ENCODE data around the gene PLA2G4D.

The PLA2G4D gene

DNA sequence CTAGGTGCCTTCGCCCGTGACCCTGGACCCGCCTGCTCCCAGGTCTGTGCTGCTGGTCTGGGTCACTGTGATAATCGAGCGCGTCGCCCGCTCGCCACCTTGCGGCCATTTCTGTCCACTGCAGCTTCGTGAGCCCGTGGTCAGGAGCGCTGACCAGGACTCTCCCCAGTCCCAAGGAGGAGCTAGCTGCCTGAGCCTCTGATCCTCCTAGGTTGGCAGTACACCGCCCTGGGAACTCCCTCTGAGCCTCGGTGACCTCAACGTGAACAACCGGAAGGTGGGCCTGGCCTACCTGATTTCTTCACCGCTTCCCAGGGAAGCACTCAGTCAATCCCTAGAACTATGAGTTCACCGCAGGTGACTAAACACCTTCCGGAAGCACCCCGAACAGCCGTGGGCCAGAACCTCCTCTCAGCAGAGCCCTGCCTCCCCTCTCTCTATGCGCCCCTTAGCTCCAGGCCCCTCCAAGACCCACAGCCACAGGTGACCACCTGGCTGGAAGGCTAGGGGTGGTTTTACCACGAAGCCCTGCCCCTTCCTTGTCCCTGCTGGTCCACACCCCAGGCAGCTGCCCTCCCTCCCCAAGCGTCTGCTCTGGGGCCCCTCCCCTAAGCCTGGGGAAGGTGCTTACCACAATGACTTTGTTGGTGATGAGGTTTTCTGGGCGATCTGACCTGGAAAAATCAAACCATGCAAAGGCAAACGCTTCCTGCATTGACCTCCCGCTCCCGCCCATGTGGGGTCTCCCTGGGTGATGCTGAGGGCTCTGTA is 9.7 kb downstream of the PLA2G4D start:
- H3K4me1 ChIP-seq (ENCODE audit: control insufficient read depth, insufficient read depth, low read length): peaks cover 14% of the 10 kb centered on the region
- no peaks in the 10 kb centered on the region for H3K36me3 ChIP-seq (ENCODE audit: control insufficient read depth, insufficient read depth, low read length)
- WGBS, 2 experiments: 40 to 41% methylated on average over 29 of the region's 29 CpGs
- no peak overlapping the region for H3K4me3 ChIP-seq (ENCODE audit: insufficient read depth, low read depth, low read length)
- no peaks in the 10 kb centered on the region for H3K27me3 ChIP-seq (ENCODE audit: control insufficient read depth, insufficient read depth, low read length, poor library complexity, severe bottlenecking)
- H3K9me3 ChIP-seq (ENCODE audit: control insufficient read depth, low read length): no peaks in the 10 kb centered on the region
- no peak overlapping the region for H3K27ac ChIP-seq (ENCODE audit: insufficient read depth, low read depth, low read length, poor library complexity, severe bottlenecking)

GRCh38 chr15:42083916-42084315 is 10.4 kb downstream of the PLA2G4D start:
- no peak overlapping the region for H3K4me3 ChIP-seq (ENCODE audit: insufficient read depth, low read depth, low read length)
- H3K9me3 ChIP-seq (ENCODE audit: control insufficient read depth, low read length): no peaks in the 10 kb centered on the region
- 91 to 92% methylated on average over 13 of the region's 13 CpGs for WGBS, 2 experiments
- no peak overlapping the region for H3K27ac ChIP-seq (ENCODE audit: insufficient read depth, low read depth, low read length, poor library complexity, severe bottlenecking)
- H3K4me1 ChIP-seq (ENCODE audit: control insufficient read depth, insufficient read depth, low read length): peaks cover 14% of the 10 kb centered on the region
- H3K27me3 ChIP-seq (ENCODE audit: control insufficient read depth, insufficient read depth, low read length, poor library complexity, severe bottlenecking): no peaks in the 10 kb centered on the region
- H3K36me3 ChIP-seq (ENCODE audit: control insufficient read depth, insufficient read depth, low read length): no peaks in the 10 kb centered on the region

DNA sequence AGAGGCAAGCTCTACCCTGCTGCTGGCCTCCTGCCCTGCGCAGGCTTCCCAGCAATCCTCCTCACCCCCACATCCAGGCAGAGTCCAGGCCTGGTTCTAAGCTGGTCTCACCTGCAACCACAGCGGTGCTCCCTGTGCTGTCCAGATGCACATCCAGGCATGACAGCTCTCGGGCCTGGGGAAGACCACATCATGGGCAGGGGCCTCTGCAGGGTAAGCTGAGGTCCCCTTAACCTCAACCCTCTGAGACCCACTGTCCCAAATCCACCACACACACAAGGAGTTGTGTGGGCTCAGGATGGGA is 10.8 kb downstream of the PLA2G4D start:
- Histone ChIP-seq H3K9me3 (ENCODE audit: control insufficient read depth, low read length) (no peaks in the 10 kb centered on the region), H3K27me3 (ENCODE audit: control insufficient read depth, insufficient read depth, low read length, poor library complexity, severe bottlenecking) (no peaks in the 10 kb centered on the region), H3K27ac (ENCODE audit: insufficient read depth, low read depth, low read length, poor library complexity, severe bottlenecking) (no peak overlapping the region), H3K4me1 (ENCODE audit: control insufficient read depth, insufficient read depth, low read length) (peaks cover 14% of the 10 kb centered on the region), H3K36me3 (ENCODE audit: control insufficient read depth, insufficient read depth, low read length) (no peaks in the 10 kb centered on the region), H3K4me3 (ENCODE audit: insufficient read depth, low read depth, low read length) (no peak overlapping the region)
- WGBS, 2 experiments: 98 to 100% methylated on average over 3 of the region's 3 CpGs

GRCh38 chr15:42082823-42083604 is 11.3 kb downstream of the PLA2G4D start:
- H3K27ac ChIP-seq (ENCODE audit: insufficient read depth, low read depth, low read length, poor library complexity, severe bottlenecking): no peak overlapping the region
- WGBS, 2 experiments: 94 to 95% methylated on average over 17 of the region's 17 CpGs
- peaks cover 14% of the 10 kb centered on the region for H3K4me1 ChIP-seq (ENCODE audit: control insufficient read depth, insufficient read depth, low read length)
- H3K27me3 ChIP-seq (ENCODE audit: control insufficient read depth, insufficient read depth, low read length, poor library complexity, severe bottlenecking): no peaks in the 10 kb centered on the region
- no peaks in the 10 kb centered on the region for H3K36me3 ChIP-seq (ENCODE audit: control insufficient read depth, insufficient read depth, low read length)
- no peaks in the 10 kb centered on the region for H3K9me3 ChIP-seq (ENCODE audit: control insufficient read depth, low read length)
- H3K4me3 ChIP-seq (ENCODE audit: insufficient read depth, low read depth, low read length): no peak overlapping the region

- WGBS, 2 experiments: 91 to 96% methylated on average over 1 of the region's 1 CpG
- Histone ChIP-seq H3K27ac (ENCODE audit: insufficient read depth, low read depth, low read length, poor library complexity, severe bottlenecking) (no peak overlapping the region), H3K27me3 (ENCODE audit: control insufficient read depth, insufficient read depth, low read length, poor library complexity, severe bottlenecking) (no peaks in the 10 kb centered on the region), H3K4me1 (ENCODE audit: control insufficient read depth, insufficient read depth, low read length) (peaks cover 14% of the 10 kb centered on the region), H3K9me3 (ENCODE audit: control insufficient read depth, low read length) (no peaks in the 10 kb centered on the region), H3K4me3 (ENCODE audit: insufficient read depth, low read depth, low read length) (no peak overlapping the region), H3K36me3 (ENCODE audit: control insufficient read depth, insufficient read depth, low read length) (no peaks in the 10 kb centered on the region)
Observed at GRCh38 chr15:42082141-42082540, 12.2 kb downstream of the PLA2G4D start.

- H3K9me3 ChIP-seq (ENCODE audit: control insufficient read depth, low read length): no peaks in the 10 kb centered on the region
- 82 to 86% methylated on average over 11 of the region's 11 CpGs for WGBS, 2 experiments
- H3K27me3 ChIP-seq (ENCODE audit: control insufficient read depth, insufficient read depth, low read length, poor library complexity, severe bottlenecking): no peaks in the 10 kb centered on the region
- H3K4me3 ChIP-seq (ENCODE audit: insufficient read depth, low read depth, low read length): no peak overlapping the region
- H3K36me3 ChIP-seq (ENCODE audit: control insufficient read depth, insufficient read depth, low read length): no peaks in the 10 kb centered on the region
- H3K27ac ChIP-seq (ENCODE audit: insufficient read depth, low read depth, low read length, poor library complexity, severe bottlenecking): no peak overlapping the region
- peaks cover 14% of the 10 kb centered on the region for H3K4me1 ChIP-seq (ENCODE audit: control insufficient read depth, insufficient read depth, low read length)
Observed at GRCh38 chr15:42080919-42081830, 13.2 kb downstream of the PLA2G4D start.

DNA sequence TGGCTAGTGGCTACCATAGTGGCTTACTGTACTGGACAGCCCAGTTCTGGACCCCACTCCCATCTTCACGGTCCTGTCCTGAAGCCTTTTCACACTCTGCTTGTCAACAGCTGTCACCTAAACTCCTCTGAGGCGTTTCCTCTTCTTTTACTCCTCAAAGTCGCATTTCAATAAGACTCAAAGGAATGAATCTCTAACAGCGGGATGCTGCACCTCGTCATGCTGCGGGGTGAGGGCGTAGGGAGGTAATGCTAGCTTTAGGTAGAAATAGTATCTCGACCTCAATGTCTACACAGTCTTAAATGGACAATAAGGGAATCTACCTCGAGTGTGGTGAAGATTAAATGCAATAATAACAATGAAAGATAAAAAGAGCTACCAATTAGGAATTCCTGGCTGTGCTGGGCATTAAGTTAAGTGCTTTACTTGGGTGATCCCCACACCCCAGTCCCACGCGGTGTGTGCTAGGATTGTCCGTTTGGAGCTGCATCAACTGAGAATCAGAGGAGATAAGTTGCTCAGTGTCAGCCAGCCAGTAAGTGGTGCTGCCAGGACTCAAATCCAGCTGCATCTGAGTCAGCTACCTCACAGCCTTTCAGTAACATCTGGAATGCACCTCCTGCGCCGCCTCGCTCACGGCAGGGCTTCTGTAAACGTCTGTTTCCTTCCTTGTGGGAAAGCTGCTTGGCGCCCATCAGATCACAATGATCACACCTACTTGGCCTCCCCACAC is 14.0 kb downstream of the PLA2G4D start:
- peaks cover 14% of the 10 kb centered on the region for H3K4me1 ChIP-seq (ENCODE audit: control insufficient read depth, insufficient read depth, low read length)
- H3K4me3 ChIP-seq (ENCODE audit: insufficient read depth, low read depth, low read length): no peak overlapping the region
- no peaks in the 10 kb centered on the region for H3K9me3 ChIP-seq (ENCODE audit: control insufficient read depth, low read length)
- H3K36me3 ChIP-seq (ENCODE audit: control insufficient read depth, insufficient read depth, low read length): no peaks in the 10 kb centered on the region
- no peaks in the 10 kb centered on the region for H3K27me3 ChIP-seq (ENCODE audit: control insufficient read depth, insufficient read depth, low read length, poor library complexity, severe bottlenecking)
- WGBS, 2 experiments: 17 to 22% methylated on average over 18 of the region's 18 CpGs
- no peak overlapping the region for H3K27ac ChIP-seq (ENCODE audit: insufficient read depth, low read depth, low read length, poor library complexity, severe bottlenecking)

GRCh38 chr15:42079401-42079908 is 14.9 kb downstream of the PLA2G4D start:
- peaks cover 14% of the 10 kb centered on the region for H3K4me1 ChIP-seq (ENCODE audit: control insufficient read depth, insufficient read depth, low read length)
- no peaks in the 10 kb centered on the region for H3K9me3 ChIP-seq (ENCODE audit: control insufficient read depth, low read length)
- H3K27ac ChIP-seq (ENCODE audit: insufficient read depth, low read depth, low read length, poor library complexity, severe bottlenecking): no peak overlapping the region
- no peaks in the 10 kb centered on the region for H3K36me3 ChIP-seq (ENCODE audit: control insufficient read depth, insufficient read depth, low read length)
- H3K4me3 ChIP-seq (ENCODE audit: insufficient read depth, low read depth, low read length): no peak overlapping the region
- WGBS, 2 experiments: 79 to 82% methylated on average over 31 of the region's 31 CpGs
- H3K27me3 ChIP-seq (ENCODE audit: control insufficient read depth, insufficient read depth, low read length, poor library complexity, severe bottlenecking): no peaks in the 10 kb centered on the region

DNA sequence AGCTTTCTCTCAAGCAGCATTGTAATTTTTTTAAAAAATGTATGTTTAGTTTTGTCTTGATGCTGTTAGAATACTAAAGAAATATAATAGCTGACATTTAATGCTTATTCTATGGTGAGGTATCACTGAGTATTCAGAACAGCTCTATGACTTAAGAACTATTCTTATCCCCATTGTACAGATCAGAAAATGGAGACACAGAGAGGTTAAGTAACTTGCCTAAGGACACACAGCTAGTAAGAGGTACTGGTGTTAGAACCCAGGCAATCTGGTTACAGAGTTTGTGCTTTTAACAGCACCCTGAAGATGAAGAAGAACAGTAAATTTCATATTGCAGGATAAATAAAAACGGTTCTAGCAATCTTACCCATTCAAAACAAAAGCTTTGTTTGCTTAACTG is 15.5 kb downstream of the PLA2G4D start:
- no peaks in the 10 kb centered on the region for H3K27me3 ChIP-seq (ENCODE audit: control insufficient read depth, insufficient read depth, low read length, poor library complexity, severe bottlenecking)
- H3K36me3 ChIP-seq (ENCODE audit: control insufficient read depth, insufficient read depth, low read length): no peaks in the 10 kb centered on the region
- no peak overlapping the region for H3K27ac ChIP-seq (ENCODE audit: insufficient read depth, low read depth, low read length, poor library complexity, severe bottlenecking)
- peaks cover 14% of the 10 kb centered on the region for H3K4me1 ChIP-seq (ENCODE audit: control insufficient read depth, insufficient read depth, low read length)
- WGBS, 2 experiments: 75 to 90% methylated on average over 1 of the region's 1 CpG
- H3K9me3 ChIP-seq (ENCODE audit: control insufficient read depth, low read length): no peaks in the 10 kb centered on the region
- H3K4me3 ChIP-seq (ENCODE audit: insufficient read depth, low read depth, low read length): no peak overlapping the region
